Stimulated activated CD4-positive, alpha-beta T cell treated with anti-CD3 and anti-CD28 coated beads, TNF-alpha, amount 100 ng/mL, for 1 hour (primary cell): ENCODE data around the gene BTG4.

ENCODE experiments used
- DNase-seq, 3 donors: peaks; one replicate each; pipeline ENCODE4 v3.0.0-alpha.2; 2020; ENCODE audit warnings: low read depth in 3 of 3, low spot score in 1 of 3

The BTG4 gene

DNA sequence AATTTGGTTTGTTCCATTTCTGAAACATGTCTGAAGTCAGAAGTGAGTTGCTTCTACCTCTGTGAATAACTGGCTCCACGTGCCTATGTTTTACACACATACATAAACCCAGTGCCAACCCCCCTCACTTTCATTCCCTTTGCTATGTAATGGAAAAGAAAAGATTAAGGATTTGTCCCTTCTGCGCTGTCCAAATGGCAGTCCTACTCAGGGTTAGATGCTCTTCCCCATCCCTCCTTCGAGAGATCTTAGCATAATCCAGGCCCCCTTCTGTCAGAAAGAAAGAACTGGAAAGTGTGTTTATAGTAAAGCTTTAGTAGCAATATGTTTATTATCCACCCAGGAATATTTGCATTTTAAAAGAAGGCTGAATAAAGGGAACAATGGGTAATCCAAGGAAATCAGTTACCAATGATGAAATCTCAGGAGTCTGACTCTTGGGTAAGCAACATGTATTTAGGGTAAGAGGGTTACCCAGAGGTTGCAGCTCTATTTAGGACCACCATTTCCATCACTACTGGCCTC, 25.2 kb upstream of the BTG4 start:
- DNase-seq, result no peak

DNA sequence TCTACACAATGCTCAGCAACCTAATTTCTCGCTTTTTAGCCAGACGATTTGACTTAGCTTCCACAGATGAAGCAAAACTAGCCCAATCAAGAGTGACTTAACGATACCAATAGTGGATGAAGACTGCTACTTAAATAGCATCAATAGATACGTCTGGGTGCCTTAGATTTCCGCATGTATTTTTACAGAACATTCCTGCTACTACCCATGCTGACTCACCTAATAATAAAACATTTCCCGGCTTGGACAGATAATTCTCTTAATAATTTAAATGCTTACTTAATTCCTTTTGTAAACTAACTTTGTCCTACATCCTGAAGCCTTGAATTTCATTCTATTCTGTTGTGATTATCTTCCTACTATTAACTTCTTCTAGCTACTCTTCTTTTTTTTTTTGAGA, 23.1 kb upstream of the BTG4 start:
- no peak for DNase-seq

DNA sequence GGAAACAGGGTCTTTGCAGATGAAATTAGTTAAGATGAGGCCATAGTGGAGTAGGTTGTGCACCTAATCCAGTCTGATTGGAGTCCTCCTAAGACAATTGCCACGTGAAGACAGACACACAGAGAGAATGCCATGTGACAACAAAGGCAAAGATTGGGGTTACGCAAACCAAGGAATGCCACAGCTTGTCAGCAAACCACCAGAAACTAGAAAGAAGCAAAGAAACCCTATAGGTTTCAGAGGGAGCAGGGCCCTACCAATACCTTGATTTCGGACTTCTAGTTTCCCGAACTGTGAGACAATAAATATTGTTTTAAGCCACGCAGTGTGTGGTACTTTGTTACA, 20.2 kb upstream of the BTG4 start:
- DNase-seq, result no peak

DNA sequence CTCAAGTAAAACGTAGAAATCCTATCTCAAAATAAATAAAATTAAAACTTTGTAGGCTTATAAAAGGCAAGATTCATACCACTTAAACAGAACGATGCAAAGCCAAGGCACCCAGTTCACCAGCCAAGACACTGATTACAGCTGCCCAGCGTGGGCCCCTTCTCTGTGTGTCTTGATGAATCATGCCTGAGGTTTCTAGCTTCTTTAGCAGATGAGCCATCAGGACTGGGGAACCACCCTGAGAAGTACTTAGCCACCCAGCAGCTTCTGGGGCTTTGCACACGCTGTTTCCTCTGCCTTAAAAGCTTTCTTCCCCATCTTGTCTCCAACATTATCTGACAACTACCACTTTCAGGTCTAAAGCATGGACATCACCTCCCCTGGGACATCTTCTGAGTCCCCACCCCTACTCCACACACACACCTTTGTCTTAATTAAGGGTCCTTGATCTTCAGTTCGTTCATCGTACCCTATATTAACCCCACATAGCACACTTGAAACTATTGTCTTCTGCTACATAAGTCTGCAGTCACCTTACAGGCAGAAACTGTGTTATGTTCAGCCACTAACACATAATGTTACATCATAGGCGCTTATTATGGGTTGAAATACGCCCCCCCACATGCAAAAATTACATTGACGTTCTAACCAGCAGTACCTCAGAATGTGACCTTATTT, 19.6 kb upstream of the BTG4 start:
- DNase-seq, result no peak

DNA sequence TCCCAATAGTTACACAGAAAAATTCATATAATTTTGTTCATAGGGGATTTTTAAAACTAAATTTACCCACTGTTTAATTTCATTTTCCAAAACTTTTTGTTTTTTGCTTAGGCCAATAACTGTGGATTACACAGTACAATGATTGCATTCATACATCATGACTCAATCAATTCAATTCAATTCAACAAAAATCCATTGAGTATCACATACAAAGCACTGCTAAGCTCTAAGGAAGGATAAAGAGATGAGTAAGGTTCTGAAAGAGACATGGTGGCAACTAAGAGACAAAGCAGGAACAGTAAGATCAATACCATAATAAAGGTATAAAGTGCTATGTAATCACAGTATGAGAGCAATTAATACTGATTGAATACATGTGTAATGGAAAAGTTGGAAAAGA, 18.9 kb upstream of the BTG4 start:
- DNase-seq, result no peak

DNA sequence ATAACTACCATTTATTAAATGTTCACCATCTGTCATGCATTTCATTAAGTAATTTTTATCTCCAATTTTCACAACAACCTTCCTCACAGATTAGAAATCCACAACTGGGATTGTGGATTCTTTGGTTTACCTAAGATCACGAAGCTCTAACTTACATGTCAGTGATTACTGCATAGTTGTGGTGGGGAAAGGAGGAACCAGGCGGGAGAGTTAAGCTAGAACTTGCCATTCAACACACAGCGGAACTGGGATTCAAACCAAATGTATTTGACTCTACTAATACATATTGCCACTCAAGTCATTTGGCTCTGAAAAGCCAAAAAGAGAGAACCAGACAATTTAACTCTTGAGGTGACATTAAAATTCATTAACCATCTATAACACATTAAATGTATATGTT, 17.9 kb upstream of the BTG4 start:
- DNase-seq, result no peak

DNA sequence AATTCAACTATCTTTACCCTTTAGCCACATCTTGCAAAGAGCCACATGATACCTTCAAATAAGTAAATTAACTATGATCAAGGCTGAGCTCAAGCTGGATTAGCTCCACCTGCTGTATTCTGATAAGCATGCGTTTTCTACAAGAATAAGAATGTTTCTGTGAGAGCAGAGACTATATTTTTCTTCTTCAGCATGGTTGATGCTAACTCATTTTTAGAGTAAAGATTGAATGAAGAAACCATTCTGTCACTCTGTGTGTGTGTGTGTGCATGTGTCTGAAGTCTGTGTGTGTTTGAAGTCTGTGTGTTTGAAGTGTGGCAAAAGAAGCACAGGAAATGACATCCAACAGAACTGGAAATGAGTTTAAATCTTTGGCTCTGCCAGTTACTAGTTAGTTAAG, 16.4 kb upstream of the BTG4 start:
- DNase-seq, result no peak

DNA sequence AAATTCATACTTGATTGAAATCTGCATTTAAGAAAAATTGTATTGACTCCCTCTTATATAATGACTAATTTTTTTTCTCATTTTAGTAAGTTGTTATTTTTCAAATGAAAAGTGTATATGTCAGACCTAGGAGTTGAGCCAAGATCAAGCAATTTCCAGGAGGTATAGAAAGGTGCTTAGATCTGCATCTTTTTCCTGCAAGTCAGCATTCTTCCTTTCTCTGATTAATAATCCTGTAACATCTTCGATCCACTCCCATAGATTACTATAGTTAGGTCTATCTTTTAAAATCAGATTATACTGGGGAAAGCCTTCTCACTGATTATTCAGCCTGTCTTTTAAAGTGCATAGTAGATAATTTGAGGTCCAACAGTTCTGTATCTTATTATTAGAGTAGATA, 15.1 kb upstream of the BTG4 start:
- no peak for DNase-seq

DNA sequence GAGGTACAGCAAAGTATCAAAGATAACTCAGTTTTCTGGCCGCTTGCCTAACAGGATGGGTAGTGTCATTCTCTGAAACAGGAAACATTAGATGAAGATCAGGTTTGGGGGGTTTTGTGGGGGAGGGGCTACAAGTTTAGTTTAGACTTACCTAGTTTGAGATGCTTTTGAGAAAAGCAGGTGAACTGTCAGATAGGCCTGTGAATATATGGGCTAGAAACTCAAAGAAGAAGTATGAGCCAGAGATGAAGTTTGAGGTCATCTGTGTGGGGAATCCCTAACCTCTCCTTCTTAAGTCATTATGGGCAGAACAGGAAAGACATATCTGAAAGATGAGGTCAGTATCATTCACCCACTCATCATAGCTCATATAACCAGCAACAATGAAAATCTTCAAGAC, 14.3 kb upstream of the BTG4 start:
- DNase-seq, result no peak

DNA sequence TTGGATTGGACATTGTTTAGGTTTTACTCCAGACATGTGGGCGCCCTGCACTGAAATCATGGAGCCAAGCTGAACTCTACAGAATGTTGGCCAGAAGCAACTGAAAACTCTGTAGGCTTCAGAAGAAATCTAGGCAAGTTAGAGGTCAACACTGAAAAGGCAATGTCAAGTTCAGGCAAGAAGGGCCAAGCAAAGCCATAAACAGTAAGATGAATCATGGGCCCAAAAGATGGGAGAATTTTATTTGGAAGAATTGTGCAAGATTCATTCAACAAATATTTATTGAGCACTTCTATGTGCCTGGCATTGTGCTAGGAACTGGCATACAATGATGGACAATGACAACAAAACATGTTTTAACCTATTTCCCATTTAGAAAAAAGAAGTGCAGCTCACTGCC, 13.3 kb upstream of the BTG4 start:
- DNase-seq, result no peak

DNA sequence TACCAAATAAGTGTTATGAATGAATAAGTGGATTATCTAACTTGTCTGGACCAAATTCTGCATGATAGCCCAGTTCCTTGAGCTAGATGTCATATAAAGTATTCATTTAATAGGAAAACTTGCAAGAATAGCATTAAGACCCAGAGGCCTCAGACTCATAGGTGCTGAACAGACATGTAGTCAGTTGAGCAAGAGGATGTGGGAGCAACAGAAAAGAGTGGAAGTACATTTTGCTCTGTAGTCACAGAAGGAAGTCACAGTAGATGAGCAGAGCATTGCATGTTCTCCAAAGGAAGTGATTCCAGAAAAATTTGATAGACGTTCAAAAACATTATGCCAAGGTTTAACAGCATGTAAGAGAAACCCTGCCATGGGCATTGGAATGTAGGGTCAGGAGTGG, 11.9 kb upstream of the BTG4 start:
- DNase-seq, result no peak

DNA sequence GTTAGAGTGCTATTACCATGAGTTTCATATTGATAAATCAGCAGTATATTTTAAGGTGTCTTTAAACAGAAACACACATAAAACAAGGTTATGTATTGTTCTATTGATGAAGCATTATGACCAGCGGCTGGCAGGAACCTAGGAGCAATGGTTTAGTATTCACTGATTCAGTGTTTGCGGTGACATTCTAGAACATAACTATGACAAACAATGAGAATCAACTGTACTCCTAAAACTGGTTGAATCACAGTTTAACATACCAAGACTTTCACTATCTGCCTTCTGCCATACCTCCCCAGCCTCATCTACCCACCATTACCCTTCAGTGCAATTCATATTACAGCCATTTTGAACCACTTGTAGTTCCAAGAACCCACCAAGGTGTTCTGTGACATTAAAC, 11.2 kb upstream of the BTG4 start:
- no peak for DNase-seq

DNA sequence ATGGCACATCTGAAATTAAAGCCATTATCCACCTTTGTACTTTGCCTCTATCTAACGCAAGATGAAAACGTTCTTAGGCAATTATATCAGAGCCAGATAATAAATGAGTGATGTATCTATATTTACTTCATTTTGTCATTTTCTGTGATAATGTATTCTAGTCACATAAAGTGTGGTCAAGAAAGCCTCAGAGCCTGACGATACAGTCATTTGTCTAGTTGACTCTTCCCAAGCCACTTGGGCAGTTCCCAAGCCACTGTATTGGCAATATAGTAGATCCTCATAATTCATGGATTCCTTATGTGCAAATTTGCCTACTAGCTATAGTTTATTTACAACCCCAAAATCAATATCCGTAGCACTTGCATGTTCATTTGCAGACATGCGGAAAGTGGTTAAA, 10.2 kb upstream of the BTG4 start:
- DNase-seq, result no peak

DNA sequence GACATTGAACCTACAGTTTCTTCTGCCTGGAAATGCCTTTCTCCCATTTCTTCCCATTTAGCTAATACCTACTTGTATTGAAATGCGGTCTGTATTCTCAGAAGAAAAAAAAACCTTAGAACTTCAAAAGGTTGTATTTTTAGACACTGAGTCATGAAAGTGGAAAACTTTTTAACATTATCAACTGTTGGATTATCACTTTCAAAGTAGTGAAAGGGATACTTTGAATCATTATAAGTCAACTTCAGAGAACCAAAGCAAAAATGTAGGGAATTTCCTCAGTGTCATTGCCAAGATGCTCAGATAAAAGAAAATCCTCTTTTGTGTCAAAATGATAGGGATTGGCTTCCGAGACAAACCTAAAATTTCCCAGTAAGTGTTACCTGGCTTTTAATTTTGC, 8.9 kb upstream of the BTG4 start:
- DNase-seq, result no peak

DNA sequence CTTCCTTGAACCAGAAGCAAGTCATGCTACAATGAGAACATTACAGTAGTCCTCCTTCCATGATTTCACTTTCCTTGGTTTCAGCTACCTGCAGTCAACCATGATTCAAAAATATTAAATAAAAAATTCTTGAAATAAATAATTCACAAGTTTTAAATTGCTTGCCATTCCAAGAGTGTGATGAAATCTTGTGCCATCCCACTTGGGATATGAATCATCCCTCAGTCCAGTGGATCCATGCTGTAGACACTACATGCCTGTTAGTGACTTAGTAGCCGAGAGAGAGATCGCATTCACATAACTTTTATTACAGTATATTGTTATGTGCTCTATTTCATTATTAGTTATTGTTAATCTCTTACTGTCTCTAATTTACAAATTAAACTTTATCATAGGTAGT, 8.4 kb upstream of the BTG4 start:
- no peak for DNase-seq

DNA sequence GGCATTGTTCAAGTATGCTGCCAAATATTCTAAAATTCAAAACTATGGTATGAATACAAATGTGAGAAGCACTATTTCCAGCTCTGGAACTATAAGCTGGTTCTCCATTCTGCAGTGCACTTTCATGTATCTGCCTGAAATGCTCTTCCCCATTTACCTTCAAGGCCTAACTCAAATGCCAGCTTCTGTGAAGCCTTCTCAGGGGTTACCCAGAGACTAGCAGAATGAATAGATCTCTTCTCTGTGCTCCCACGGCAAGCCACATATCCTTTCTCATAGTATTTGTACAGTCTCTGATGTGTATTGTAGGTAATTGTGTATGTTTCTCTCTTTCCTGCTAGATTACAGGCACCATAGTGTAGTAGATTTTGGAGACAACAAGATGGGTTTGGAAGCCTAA, 6.5 kb upstream of the BTG4 start:
- no peak for DNase-seq

DNA sequence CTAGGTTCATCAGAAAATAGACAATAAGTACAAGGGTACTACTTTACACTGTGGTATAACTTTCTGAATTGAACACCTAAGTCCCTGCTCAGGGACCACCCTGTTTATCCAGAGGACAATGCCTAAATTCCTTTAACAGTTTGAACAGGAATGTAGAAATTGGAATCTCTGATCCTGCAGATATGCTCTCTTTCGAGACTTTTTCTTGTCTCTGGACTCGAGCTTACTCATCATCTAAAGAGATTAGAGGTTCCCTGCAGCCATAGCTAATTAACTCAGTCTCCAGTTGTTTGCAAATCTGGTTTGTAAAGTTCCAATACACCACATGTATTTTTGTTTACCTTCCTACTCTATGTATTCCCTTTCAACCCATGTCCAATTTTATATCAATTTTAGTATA, 3.4 kb upstream of the BTG4 start:
- DNase-seq, result no peak

DNA sequence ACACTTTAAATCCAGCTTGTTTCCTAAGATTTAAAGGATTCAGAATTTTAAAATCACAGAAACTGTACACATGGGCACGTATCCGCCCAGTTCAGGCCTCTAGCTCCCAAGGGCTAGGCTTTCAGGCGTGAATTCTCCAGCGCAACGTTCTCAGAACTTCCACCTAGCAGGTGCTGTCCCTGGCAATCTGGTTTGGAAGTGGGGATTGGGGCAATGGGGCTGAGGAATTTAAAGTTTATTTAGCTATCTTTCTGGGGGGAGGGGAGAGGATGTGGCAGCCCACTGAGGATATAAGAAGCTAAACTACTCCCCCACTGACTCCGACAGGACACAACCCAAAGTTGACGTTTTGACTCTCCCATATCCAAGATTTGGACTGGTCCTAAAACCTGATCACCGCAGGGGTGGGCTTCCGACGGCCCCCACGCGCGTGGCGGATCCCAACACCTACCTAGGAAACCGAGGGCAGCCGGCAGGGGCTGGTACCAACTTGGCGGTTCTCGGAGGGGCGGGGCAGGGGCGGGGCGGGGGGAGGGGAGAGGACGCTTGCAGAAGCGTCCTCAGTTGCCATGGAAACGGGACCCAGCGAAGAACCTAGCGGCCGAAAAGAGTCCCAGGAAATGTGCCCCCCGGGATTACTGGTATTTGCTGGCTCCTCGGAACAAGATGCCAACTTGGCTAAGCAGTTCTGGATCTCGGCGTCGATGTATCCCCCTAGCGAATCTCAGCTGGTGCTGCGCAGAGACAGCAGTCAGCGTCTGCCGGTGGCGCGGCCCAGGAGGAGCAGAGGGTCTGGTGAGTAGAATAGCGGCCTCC, 2.2 kb upstream of the BTG4 start, which contains the start of gene HOATZ:
Gene HOATZ (plus strand): TSS at position 563 of the 816 bp plus-strand sequence. CDS start 7 bp downstream, at position 570.
- no peak for DNase-seq

DNA sequence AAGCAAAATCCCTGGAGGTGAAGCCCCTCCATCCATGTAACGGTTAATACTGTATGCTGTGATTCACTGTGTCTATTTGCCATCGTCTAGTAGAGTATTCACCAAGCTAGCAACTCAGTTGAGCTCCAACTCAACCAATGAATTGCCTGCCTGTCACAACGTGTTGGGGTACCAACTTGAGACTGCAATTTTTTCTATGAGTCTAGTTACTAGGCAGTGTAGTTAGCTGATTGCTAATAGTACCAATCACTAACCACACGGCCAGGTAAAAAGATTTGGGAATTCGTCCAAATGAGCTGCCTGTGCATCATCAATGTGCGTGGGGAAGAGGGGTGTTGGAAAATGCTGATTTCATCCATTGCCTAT, 1.0 kb upstream of the BTG4 start:
- no peak for DNase-seq

DNA sequence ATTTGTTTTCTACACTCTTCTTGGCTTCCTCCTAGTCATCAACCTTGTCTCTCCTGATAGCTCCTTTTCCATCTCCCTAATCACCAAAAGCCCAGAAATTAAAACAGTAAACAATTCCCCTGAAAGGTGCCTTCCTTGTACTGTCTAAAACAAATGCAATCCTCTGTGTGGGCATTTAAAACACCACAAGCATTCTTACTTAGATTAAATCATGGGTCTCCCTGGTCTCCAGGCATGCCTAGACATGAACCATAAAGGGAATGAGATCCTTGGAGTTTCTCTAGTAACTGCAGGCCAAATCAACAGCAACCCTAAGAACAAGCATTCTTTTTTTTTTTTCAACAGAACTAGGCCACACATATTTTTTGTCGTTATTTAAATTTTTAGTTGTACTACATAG, 1.9 kb downstream of the BTG4 start:
- DNase-seq, result no peak

DNA sequence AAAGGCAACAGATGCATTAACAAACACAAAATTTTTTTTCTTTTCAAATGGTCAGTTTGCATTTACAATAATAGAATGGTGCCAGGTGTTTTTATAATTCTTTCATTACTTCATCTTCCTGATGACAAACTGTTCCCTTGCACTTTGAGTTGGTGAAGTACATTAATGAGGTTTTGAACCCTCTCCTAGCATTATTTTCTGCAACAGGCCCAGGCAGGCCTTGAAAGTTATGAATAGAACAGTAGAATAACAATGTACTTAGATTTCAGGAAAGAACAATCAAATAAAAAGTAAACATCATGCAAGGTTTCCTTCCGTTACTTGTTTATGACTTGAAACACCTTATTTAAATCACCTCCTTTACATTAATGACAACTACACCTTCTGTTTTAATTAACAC, 9.6 kb downstream of the BTG4 start:
- no peak for DNase-seq

DNA sequence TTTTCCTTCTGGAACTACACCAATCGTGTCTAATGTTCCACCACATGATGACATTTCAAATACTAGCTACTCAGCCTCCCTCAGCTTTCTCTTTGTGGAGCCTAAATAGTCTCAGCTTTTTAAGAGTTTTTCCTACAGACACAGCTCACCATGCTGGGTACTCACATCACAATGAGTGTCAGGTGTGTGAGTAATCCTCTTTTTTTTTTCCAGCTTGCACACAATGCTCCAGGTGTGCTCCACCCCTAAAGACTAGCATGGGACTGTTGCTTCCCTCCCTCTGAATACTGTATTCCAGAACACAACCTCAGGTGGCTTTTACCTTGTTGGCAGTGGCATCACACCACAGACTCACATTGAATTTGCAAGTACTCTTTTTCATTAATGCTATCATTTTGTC, 11.7 kb downstream of the BTG4 start:
- DNase-seq, result no peak

DNA sequence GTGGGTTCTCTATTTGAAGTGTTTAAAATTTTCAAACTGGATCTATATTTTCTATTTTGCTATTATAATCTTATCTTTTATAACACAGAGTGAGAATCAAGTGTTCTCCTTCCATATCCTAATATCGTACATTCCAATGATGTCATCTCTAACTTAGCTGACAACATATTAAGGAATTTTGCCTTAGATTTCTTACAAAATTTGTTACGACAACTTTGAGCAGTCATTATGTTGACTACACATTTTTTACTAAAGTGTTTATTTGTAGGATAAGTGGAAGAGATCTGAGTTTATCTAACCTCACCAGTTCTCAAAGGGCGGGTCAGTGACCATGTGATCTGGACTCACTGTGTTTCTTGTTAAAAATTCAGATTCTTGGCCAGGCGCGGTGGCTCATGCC, 12.7 kb downstream of the BTG4 start:
- DNase-seq, result no peak
